ENCODE data around the gene CFAP299.
"Not testable (repeated sequence)": the region's sequence is repeated elsewhere in the genome, so short reads cannot be mapped to it uniquely, and the experiment has no call there.

Gene CFAP299

GRCh38 chr4:80709082-80709869 is 373.7 kb downstream of the CFAP299 start:
- DNase-seq = no peak

DNA sequence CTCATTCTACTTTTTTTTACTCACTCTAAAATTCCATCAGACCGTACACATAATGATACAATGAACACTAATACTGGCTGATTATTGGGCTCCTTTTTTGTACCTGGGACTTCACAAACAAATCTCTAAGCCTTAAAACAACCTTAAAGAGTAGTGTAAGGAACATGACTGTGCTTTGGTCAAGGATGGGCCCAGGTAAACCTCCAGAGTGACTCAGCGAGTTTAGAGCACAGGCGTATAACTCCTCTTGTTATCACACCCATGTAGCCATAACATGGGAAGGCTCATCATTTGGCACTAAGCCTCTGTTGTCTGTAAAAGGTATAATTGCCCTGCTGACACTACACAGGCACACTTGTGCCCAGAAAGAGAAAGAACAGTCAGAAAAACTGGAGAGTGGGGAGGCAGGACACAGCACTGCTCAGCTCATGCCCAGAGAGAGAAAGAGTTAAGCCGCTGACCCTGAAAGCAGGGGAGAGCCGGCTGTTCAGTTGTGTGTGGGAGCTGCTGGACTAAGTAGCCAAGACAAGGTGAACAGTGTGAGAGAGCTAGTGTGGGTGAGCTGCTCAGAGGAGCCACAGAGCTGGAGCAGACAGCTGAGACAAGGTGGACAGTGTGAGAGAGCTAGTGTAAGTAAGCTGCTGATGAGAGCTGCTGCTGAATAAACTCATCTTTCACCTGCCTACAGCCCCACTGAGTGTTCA is 375.4 kb downstream of the CFAP299 start:
- DNase-seq = no peak

DNA sequence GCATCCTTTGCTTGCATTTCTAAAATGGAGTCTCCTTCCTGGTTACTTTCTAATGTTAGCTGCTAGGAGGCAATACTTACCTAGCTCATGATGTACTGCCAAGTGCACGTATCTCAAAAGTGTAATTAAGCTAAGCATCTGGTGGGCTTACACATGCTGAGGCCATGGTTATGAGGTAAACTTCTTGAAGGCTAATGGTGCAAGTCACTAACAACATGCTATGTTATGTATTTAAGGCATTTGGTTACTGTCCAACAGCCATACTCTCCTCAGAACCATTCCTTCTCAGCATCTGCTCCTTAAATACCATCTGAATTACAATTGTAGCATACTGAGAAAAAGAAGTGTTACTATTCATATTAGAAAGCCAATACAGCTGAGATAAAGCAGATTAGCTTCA is 376.4 kb downstream of the CFAP299 start:
- no peak for DNase-seq

GRCh38 chr4:80713409-80713808 is 377.9 kb downstream of the CFAP299 start:
- DNase-seq = no peak

GRCh38 chr4:80717204-80717603 is 381.7 kb downstream of the CFAP299 start:
- no peak for DNase-seq

- DNase-seq = no peak
These were observed 390.9 kb downstream of the CFAP299 start for GRCh38 chr4:80726471-80726870.

- no peak for DNase-seq
These were observed 394.6 kb downstream of the CFAP299 start for GRCh38 chr4:80730158-80730557.

GRCh38 chr4:80731436-80731835 is 395.9 kb downstream of the CFAP299 start:
- no peak for DNase-seq

DNA sequence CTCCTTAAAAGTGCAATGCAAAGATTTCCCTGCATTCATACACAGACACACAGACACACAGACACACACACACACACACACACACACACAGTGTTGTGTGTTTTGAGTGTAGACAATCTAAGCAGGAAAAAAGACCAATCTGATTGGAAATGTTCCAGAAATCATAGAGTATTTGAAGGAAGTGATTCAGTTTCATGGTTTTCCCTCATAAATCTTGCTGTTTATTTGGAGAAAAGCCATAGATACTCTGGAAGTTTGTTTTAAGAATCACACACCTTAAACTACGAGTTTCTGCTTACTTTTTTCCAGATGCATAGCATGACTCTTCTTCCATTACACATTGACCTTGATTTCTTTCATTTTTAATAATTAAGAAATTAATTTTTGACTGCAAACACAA is 396.5 kb downstream of the CFAP299 start:
- DNase-seq = no peak

DNA sequence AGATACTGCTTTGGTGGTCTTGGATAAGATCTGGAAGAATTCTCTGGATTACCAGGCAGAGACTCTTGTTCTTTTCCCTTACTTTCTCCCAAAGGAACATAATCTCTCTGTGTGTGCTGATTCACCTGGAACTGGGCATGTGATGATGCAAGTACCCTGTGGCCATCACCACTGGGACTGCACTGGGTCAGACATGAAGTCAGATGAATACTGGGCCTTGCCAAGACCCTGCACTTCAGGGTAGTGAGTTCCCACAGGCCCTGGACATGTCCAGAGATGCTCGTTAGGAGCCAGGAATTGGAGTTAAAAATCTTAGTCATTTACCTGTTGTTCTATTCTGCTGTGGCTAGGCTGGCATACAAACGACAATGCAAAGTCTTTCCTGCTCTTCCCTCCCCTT is 404.8 kb downstream of the CFAP299 start:
- no peak for DNase-seq

DNA sequence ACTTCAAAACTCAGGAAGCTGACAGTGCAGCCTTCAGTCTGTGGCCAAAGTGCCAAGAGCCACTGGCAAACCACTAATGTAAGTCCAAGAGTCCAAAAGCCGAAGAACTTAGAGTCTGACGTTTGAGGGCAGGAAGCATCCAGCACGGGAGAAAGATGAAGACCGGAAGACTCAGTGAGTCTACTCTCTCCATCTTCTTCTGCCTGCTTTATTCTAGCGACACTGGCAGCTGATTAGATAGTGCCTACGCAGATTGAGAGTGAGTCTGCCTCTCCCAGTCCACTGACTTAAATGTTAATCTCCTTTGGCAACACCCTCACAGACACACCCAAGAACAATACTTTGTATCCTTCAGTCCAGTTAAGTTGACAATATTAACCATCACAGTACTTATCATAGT is 414.0 kb downstream of the CFAP299 start:
- DNase-seq = not testable (repeated sequence)

- no peak for DNase-seq
These were observed 415.7 kb downstream of the CFAP299 start for GRCh38 chr4:80751200-80751599.

DNA sequence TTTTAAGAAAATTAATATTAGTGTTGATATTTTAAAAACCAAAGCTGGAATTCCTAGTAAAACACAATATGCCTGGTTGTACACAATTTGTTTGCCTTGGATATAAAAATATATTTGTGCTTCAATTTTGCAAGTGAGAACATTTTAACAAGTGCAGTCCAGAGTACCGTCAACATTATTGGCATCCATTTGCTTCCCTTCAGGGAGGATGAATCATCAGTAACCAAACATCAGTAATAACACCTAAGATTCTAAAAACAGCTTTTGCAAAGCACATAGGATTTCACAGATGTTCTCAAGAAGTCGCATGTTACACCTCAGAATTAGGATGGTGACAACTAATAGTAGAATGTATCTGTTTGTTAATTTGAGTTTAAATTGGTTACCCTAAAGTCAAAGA is 432.4 kb downstream of the CFAP299 start:
- no peak for DNase-seq

- no peak for DNase-seq
These were observed 440.6 kb downstream of the CFAP299 start for GRCh38 chr4:80776168-80776567.

- no peak for DNase-seq
These were observed 445.9 kb downstream of the CFAP299 start for GRCh38 chr4:80781431-80781830.

DNA sequence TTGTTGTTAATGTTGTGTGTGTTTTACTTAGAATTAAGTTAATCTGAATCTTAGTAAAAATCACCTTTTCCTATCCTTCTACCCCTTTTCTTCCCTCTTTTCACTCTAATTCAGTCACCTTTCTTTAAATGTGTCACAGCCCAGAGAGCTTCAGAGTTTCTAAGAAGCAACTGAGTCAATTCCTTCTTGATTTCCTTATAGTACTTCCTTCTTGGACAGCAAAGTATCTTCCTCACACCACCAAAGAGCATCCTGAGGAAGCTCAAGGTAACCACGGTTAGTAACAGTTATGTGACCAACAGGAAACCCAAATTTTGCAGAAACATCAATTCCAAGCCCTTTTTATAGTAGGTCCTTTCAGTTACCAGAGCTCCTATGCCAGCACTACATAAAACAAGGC is 451.8 kb downstream of the CFAP299 start:
- no peak for DNase-seq

DNA sequence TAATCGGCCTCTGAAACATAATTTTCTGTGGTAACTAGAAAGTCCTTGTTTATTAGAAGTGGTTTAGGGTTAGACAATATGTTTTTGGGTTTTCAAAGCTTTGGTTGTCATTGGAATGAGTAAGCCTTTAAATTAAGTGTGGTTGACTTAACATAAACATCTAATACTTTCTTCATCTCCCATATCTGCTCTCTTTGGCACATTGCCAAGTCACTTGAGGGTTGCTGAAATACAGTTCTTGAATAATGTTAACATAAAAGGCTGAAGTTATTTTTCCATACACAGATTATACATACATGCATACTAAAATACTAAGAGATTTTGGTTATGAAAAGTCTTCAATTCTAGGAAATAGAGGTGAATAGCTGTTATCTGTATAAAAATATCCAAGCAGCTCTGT is 453.3 kb downstream of the CFAP299 start:
- no peak for DNase-seq

DNA sequence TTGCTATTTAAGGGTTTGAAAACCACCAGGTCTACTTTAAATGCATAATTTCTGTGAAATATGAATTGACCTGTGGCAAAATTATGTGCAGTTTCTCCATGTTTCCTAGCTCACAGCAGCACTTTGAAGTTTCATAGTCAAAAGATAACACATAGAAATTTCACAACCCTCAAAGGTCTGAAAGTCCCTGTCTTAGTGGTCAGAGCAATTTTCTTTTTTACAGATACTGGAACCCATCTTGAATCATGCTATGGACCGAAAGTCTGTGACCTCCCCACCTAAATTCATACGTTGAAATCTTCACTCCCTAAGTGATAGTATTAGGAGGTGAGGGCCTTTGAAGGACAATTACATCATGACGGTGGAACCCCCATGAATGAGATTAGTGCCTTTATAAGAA is 454.6 kb downstream of the CFAP299 start:
- DNase-seq = no peak

DNA sequence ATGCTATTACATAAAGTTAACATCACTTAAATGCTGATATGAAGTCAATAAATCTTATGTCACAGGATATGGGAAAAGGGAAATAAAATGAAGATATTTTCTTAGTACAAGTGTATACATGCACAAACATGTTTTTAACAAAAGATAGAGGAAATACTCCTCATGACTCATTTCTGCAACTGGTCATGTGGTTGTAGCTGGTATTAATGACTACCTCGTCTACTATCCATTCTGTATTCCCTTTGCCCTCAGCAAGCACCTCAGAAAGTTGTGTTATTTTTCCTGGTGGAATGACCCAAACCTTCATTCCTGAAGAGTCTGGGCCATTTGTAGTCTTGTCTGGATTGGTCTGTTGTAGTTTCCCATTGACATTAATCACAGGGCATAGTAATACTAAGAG is 458.1 kb downstream of the CFAP299 start:
- not testable (repeated sequence) for DNase-seq

DNA sequence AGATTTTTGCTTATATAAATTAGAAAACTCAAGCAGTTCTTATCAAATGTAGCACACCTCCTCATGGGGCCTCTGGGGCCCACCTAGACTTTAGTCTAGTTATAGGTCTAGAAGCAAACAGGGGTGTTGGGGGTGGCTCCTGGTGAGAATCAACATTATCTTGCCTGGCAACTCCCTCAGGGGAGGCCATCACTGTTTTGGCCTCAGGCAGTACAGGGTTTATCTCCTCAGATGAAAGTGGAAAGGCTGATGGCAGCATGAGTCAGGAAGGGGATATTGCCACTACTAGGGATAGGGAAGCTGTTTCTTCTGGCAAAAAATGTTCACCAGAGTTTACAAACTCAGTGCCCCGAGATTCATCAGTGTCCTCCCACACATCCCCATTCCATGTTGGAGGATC is 462.6 kb downstream of the CFAP299 start:
- no peak for DNase-seq

DNA sequence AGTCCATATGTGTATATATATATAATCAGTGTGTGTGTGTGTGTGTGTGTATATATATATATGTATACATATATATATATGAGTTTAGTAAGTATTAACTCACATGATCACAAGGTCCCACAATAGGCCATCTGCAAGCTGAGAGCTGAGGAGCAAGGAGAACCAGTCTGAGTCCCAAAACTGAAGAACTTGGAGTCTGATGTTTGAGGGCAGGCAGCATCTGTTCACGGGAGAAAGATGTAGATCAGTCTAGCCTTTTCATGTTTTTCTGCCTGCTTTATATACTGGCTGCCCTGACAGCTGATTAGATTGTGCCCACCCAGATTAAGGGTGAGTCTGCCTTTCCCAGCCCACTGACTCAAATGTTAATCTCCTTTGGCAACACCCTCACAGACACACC is 465.2 kb downstream of the CFAP299 start:
- not testable (repeated sequence) for DNase-seq

DNA sequence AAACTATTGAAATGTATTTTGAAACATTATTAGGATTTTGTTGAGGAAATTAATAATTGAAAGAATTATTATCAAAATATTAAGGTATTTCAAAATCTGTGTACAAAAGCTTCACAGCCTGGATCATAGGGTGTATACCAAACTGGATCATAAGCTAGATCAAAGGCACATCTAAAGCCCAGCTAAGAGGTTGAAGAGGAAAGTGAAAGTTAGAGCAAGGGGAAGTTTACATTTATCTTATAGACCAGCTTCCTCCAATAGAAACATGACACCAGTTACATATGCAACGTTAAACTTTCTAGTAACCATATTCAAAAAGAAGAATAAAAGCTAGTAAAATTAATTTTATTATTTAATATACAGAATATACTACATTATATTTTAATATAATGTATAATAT is 467.8 kb downstream of the CFAP299 start:
- DNase-seq = no peak

DNA sequence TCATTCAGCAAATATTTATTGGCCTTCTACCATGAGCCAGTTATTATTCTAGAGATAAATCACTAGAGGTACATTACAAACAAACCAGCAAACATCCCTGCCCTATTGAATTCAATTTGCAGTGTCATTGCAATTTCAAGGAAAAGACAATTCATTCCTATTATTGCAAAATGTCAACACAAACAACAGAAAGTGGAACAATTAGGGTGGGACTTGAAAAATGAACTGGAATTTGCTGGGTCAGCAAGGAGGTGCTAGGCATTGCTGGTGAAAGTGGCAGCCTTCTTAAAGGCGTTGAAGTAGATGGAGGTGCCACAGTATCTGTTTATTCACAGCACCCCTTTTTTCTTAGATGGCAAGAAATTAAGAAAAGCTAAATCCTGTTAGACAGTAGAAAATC is 470.9 kb downstream of the CFAP299 start:
- DNase-seq = no peak
